ENCODE data around the gene PROC.

PROC gene

GRCh38 chr2:127418300-127419111 lies at the start of gene PROC:
TSS of gene PROC (plus strand) at chr2:127418427. CDS start at chr2:127419943, 1,516 bp downstream.
- DNase-seq = no peak

GRCh38 chr2:127370010-127370409 lies 48.2 kb upstream of the PROC start:
- DNase-seq = no peak

- DNase-seq = no peak
Observed at GRCh38 chr2:127371037-127371436, 47.2 kb upstream of the PROC start.

GRCh38 chr2:127373362-127374083 lies 44.7 kb upstream of the PROC start:
- no peak for DNase-seq

- DNase-seq = no peak
Observed at GRCh38 chr2:127376257-127376656, 42.0 kb upstream of the PROC start.

GRCh38 chr2:127377262-127377661 lies 41.0 kb upstream of the PROC start:
- peak; percentile 51 for DNase-seq

- DNase-seq = no peak
Observed at GRCh38 chr2:127378720-127379119, 39.5 kb upstream of the PROC start.

- DNase-seq = no peak
Observed at GRCh38 chr2:127379712-127380355, 38.4 kb upstream of the PROC start.

- no peak for DNase-seq
Observed at GRCh38 chr2:127381762-127382161, 36.5 kb upstream of the PROC start.

- DNase-seq = no peak
Observed at GRCh38 chr2:127382831-127383230, 35.4 kb upstream of the PROC start.

- DNase-seq = no peak
Observed at GRCh38 chr2:127384529-127384928, 33.7 kb upstream of the PROC start.

- DNase-seq = no peak
Observed at GRCh38 chr2:127386246-127386645, 32.0 kb upstream of the PROC start.

- DNase-seq = peak; percentile 91
Observed at GRCh38 chr2:127386764-127387654, 31.2 kb upstream of the PROC start.

GRCh38 chr2:127387655-127388422 lies 30.4 kb upstream of the PROC start, which contains the start of gene MAP3K2:
TSS of gene MAP3K2 (minus strand) at chr2:127387975. CDS start at chr2:127343129, 44,846 bp downstream.
- peak; percentile 93 for DNase-seq

- no peak for DNase-seq
Observed at GRCh38 chr2:127388423-127389164, 29.6 kb upstream of the PROC start.

GRCh38 chr2:127389778-127390435 lies 28.3 kb upstream of the PROC start:
- no peak for DNase-seq

- no peak for DNase-seq
Observed at GRCh38 chr2:127392133-127392827, 25.9 kb upstream of the PROC start.

GRCh38 chr2:127392828-127393578 lies 25.2 kb upstream of the PROC start:
- DNase-seq = no peak

GRCh38 chr2:127394492-127394891 lies 23.7 kb upstream of the PROC start:
- no peak for DNase-seq

Data from fibroblast of skin of right quadriceps (primary cell).